ENCODE data around the gene PRUNE2. TPM values are rescaled to one million over a fixed set of nuclear protein-coding genes. Genes with fewer than 3 reads are reported as not detected.

PRUNE2 gene
- polyA plus RNA-seq, 1 donor (not counting 4 experiments of a cell fraction or from before 2014, with no cell fraction given), result 0.41 TPM

GRCh38 chr9:76571288-76571687, 334.6 kb downstream of the PRUNE2 start:
- TF ChIP-seq EZH2 (IDR thresholded peaks at IDR 0.05; ENCODE audit: low read length) (no peak), CTCF (optimal IDR thresholded peaks at IDR 0.05 in 1 of 3, IDR thresholded peaks at IDR 0.05 in 1 of 3, conservative IDR thresholded peaks at IDR 0.05 in 1 of 3; ENCODE audit: extremely low read depth in 1 of 3, insufficient read depth in 2 of 3, low read length in 3 of 3) (no peak)
- Histone ChIP-seq H3K27ac (ENCODE audit: control insufficient read depth, insufficient read depth, low read length) (no peak overlapping the region), H3K4me3 (ENCODE audit: control insufficient read depth in 2 of 3, extremely low read depth in 1 of 3, insufficient read depth in 2 of 3, low read depth in 1 of 3, low read length in 3 of 3) (peak overlapping the region in 2 of 3 experiments; percentile 27 to 53), H3K27me3 (ENCODE audit: control insufficient read depth, extremely low read depth, insufficient read depth, low read length) (no peaks in the 10 kb centered on the region), H3K4me2 (ENCODE audit: control insufficient read depth, extremely low read depth, insufficient read depth, low read depth, low read length) (peak overlapping the region; percentile 45), H3K9ac (ENCODE audit: control insufficient read depth, extremely low read depth, insufficient read depth, low read length) (no peak overlapping the region), H4K20me1 (ENCODE audit: control insufficient read depth, extremely low read depth, insufficient read depth, low read length) (no peaks in the 10 kb centered on the region), H3K4me1 (ENCODE audit: control insufficient read depth, extremely low read depth, insufficient read depth, low read length) (no peaks in the 10 kb centered on the region), H2AFZ (ENCODE audit: control insufficient read depth, low read length) (peak overlapping the region; percentile 20), H3K36me3 (ENCODE audit: control insufficient read depth in 2 of 2, extremely low read depth in 1 of 2, insufficient read depth in 2 of 2, low read length in 2 of 2) (no peaks in the 10 kb centered on the region), H3K79me2 (ENCODE audit: control insufficient read depth, insufficient read depth, low read length) (no peaks in the 10 kb centered on the region), H3K9me3 (ENCODE audit: control insufficient read depth, low read depth, low read length) (no peaks in the 10 kb centered on the region), H3K9me1 (ENCODE audit: control insufficient read depth, extremely low read depth, insufficient read depth, low read length) (no peaks in the 10 kb centered on the region)
- dilution Hi-C loops (cut with MboI; ENCODE audit: extremely low pct_ligation_motif_present, low sequenced_read_pairs), result no loop called here
- FAIRE-seq (no peak), DNase-seq (ENCODE audit: low read depth, low spot score) (no peak)

GRCh38 chr9:76570826-76571225, 335.1 kb downstream of the PRUNE2 start:
- Histone ChIP-seq H2AFZ (ENCODE audit: control insufficient read depth, low read length) (no peak overlapping the region), H3K27ac (ENCODE audit: control insufficient read depth, insufficient read depth, low read length) (no peak overlapping the region), H3K4me2 (ENCODE audit: control insufficient read depth, extremely low read depth, insufficient read depth, low read depth, low read length) (no peak overlapping the region), H3K36me3 (ENCODE audit: control insufficient read depth in 2 of 2, extremely low read depth in 1 of 2, insufficient read depth in 2 of 2, low read length in 2 of 2) (no peaks in the 10 kb centered on the region), H3K79me2 (ENCODE audit: control insufficient read depth, insufficient read depth, low read length) (no peaks in the 10 kb centered on the region), H3K4me3 (ENCODE audit: control insufficient read depth in 2 of 3, extremely low read depth in 1 of 3, insufficient read depth in 2 of 3, low read depth in 1 of 3, low read length in 3 of 3) (no peak overlapping the region), H4K20me1 (ENCODE audit: control insufficient read depth, extremely low read depth, insufficient read depth, low read length) (no peaks in the 10 kb centered on the region), H3K27me3 (ENCODE audit: control insufficient read depth, extremely low read depth, insufficient read depth, low read length) (no peaks in the 10 kb centered on the region), H3K9me1 (ENCODE audit: control insufficient read depth, extremely low read depth, insufficient read depth, low read length) (no peaks in the 10 kb centered on the region), H3K4me1 (ENCODE audit: control insufficient read depth, extremely low read depth, insufficient read depth, low read length) (no peaks in the 10 kb centered on the region), H3K9me3 (ENCODE audit: control insufficient read depth, low read depth, low read length) (no peaks in the 10 kb centered on the region), H3K9ac (ENCODE audit: control insufficient read depth, extremely low read depth, insufficient read depth, low read length) (no peak overlapping the region)
- DNase-seq (ENCODE audit: low read depth, low spot score), result no peak
- dilution Hi-C loops (cut with MboI; ENCODE audit: extremely low pct_ligation_motif_present, low sequenced_read_pairs), result no loop called here
- FAIRE-seq, result no peak
- TF ChIP-seq CTCF (optimal IDR thresholded peaks at IDR 0.05 in 1 of 3, IDR thresholded peaks at IDR 0.05 in 1 of 3, conservative IDR thresholded peaks at IDR 0.05 in 1 of 3; ENCODE audit: extremely low read depth in 1 of 3, insufficient read depth in 2 of 3, low read length in 3 of 3) (no peak), EZH2 (IDR thresholded peaks at IDR 0.05; ENCODE audit: low read length) (no peak)

Measured in keratinocyte (primary cell).